HepG2 (cell line): Measurements from ENCODE around the gene MPI. TPM values are rescaled to one million over a fixed set of nuclear protein-coding genes. Genes with fewer than 3 reads are reported as not detected.
A peak's percentile ranks its signal among the peaks of the same experiment; 100 is the strongest.

Source experiments
- CCAR2 ChIP-seq: fragments of 200-400 bp; formaldehyde crosslinking; optimal IDR thresholded peaks from 2 replicates; pipeline ENCODE3; 2018; ENCODE audit warnings: low read depth, mild to moderate bottlenecking, low read length, moderate library complexity
- HNF1A ChIP-seq, 2 experiments: sonication (generic) in 1 of 2; formaldehyde crosslinking in 1 of 2; IDR thresholded peaks; 2 replicates each; pipeline versions ENCODE4 v1.4.0 to v1.6.1; 2016 to 2020; ENCODE audit warnings: borderline replicate concordance in 1 of 2, low read depth in 1 of 2, mild to moderate bottlenecking in 1 of 2, missing genetic modification reagents in 1 of 2
- HOXA7 ChIP-seq: sonication (generic); formaldehyde crosslinking; IDR thresholded peaks from 2 replicates; pipeline ENCODE4 v1.8.1; 2022; ENCODE audit warnings: mild to moderate bottlenecking, missing genetic modification reagents, moderate library complexity
- IKZF4 ChIP-seq: sonication (generic); formaldehyde crosslinking; IDR thresholded peaks from 2 replicates; pipeline ENCODE4 v1.5.1; 2020; ENCODE audit warnings: borderline replicate concordance, mild to moderate bottlenecking, low read depth, missing genetic modification reagents; ENCODE audit errors: not compliant biosample characterization
- ISL2 ChIP-seq: sonication (generic); formaldehyde crosslinking; IDR thresholded peaks from 2 replicates; pipeline ENCODE4 v1.5.0; 2020; ENCODE audit warnings: missing genetic modification reagents
- ISX ChIP-seq: sonication (generic); formaldehyde crosslinking; conservative IDR thresholded peaks from 2 replicates; pipeline ENCODE4 v1.5.0; 2020; ENCODE audit warnings: missing genetic modification reagents
- MAFK ChIP-seq, 2 experiments: IDR thresholded peaks in 1 of 2; conservative IDR thresholded peaks in 1 of 2; 2 replicates each; pipeline ENCODE4 v1.6.1; 2011; ENCODE audit warnings: improper control_type of control experiment in 2 of 2, low read length in 2 of 2
- MEF2D ChIP-seq: sonication (generic); formaldehyde crosslinking; IDR thresholded peaks from 2 replicates; pipeline ENCODE4 v1.5.1; 2020; ENCODE audit warnings: mild to moderate bottlenecking, missing genetic modification reagents
- MTERF4 ChIP-seq: sonication (generic); formaldehyde crosslinking; IDR thresholded peaks from 2 replicates; pipeline ENCODE4 v1.8.0; 2023; ENCODE audit warnings: mild to moderate bottlenecking, missing genetic modification reagents
- NFRKB ChIP-seq: fragments of 450-650 bp; IDR thresholded peaks from 2 replicates; pipeline ENCODE4 v1.6.1; 2017
- SMARCE1 ChIP-seq: fragments of 450-650 bp; IDR thresholded peaks from 2 replicates; pipeline ENCODE4 v1.6.1; 2017; ENCODE audit warnings: borderline replicate concordance
- SYNCRIP ChIP-seq: fragments of 200-400 bp; formaldehyde crosslinking; IDR thresholded peaks from 2 replicates; pipeline ENCODE4 v1.6.1; 2018; ENCODE audit warnings: mild to moderate bottlenecking, low read depth, low read length; ENCODE audit not compliant: insufficient read depth
- TBX2 ChIP-seq: sonication (generic); formaldehyde crosslinking; IDR thresholded peaks from 2 replicates; pipeline ENCODE4 v1.5.0; 2020; ENCODE audit warnings: missing genetic modification reagents, mild to moderate bottlenecking, borderline replicate concordance
- UBTF ChIP-seq: sonication (generic); formaldehyde crosslinking; IDR thresholded peaks from 2 replicates; pipeline ENCODE4 v1.4.0; 2020; ENCODE audit warnings: mild to moderate bottlenecking, missing genetic modification reagents
- ZFAT ChIP-seq: sonication (generic); formaldehyde crosslinking; conservative IDR thresholded peaks from 2 replicates; pipeline ENCODE4 v1.8.1; 2023; ENCODE audit warnings: missing genetic modification reagents, inconsistent platforms
- ZFY ChIP-seq: sonication (generic); formaldehyde crosslinking; IDR thresholded peaks from 2 replicates; pipeline ENCODE4 v1.4.0; 2020; ENCODE audit warnings: missing genetic modification reagents
- ZFYVE20 ChIP-seq: sonication (generic); formaldehyde crosslinking; IDR thresholded peaks from 2 replicates; pipeline ENCODE4 v1.8.0; 2023; ENCODE audit warnings: low read depth, mild to moderate bottlenecking, moderate library complexity, missing genetic modification reagents, borderline replicate concordance
- ZNF235 ChIP-seq: sonication (generic); formaldehyde crosslinking; IDR thresholded peaks from 2 replicates; pipeline ENCODE4 v1.8.1; 2023; ENCODE audit warnings: mild to moderate bottlenecking, missing genetic modification reagents, borderline replicate concordance
- ZNF367 ChIP-seq: sonication (generic); formaldehyde crosslinking; IDR thresholded peaks from 2 replicates; pipeline ENCODE4 v1.4.0; 2020; ENCODE audit warnings: missing genetic modification reagents, borderline replicate concordance
- ZNF75D ChIP-seq: sonication (generic); formaldehyde crosslinking; IDR thresholded peaks from 2 replicates; pipeline ENCODE4 v1.8.1; 2023; ENCODE audit warnings: missing genetic modification reagents, mild to moderate bottlenecking, borderline replicate concordance
- ZNF780A ChIP-seq: sonication (generic); formaldehyde crosslinking; IDR thresholded peaks from 2 replicates; pipeline ENCODE4 v1.8.0; 2022; ENCODE audit warnings: mild to moderate bottlenecking, missing genetic modification reagents, moderate library complexity
- ZNF83 ChIP-seq: sonication (generic); formaldehyde crosslinking; IDR thresholded peaks from 2 replicates; pipeline ENCODE4 v1.4.0; 2020; ENCODE audit warnings: missing genetic modification reagents, mild to moderate bottlenecking, borderline replicate concordance
- polyA plus RNA-seq, 8 experiments: library from polyadenylated mRNA; depleted of rRNA in 3 of 8; stranded (reverse) in 7 of 8; unstranded in 1 of 8; fragments of >200 nt; fragmentation: Illumina TruSeq in 4 of 8; extraction: Trizol in 4 of 8; gene quantifications; 2 replicates each; pipeline versions ENCODE4 v1.2.1 to v1.2.3, GENCODE V29; 2011 to 2016; ENCODE audit warnings: low read depth in 4 of 8, missing spikeins in 1 of 8, mixed read lengths in 1 of 8; ENCODE audit not compliant: insufficient read depth in 1 of 8
- total RNA-seq, 5 experiments: library from RNA; depleted of rRNA; stranded (reverse); fragments of >200 nt; fragmentation: Illumina TruSeq; extraction: Trizol; gene quantifications; 2 replicates each; pipeline ENCODE4 v1.2.3, GENCODE V29; 2016; ENCODE audit warnings: low read depth in 1 of 5

Gene MPI
- total and polyA plus RNA-seq, 2 of the 13 experiments (the other 11 are each of a cell fraction or from before 2014, with no cell fraction given) = 36.9 to 63.5 TPM

DNA sequence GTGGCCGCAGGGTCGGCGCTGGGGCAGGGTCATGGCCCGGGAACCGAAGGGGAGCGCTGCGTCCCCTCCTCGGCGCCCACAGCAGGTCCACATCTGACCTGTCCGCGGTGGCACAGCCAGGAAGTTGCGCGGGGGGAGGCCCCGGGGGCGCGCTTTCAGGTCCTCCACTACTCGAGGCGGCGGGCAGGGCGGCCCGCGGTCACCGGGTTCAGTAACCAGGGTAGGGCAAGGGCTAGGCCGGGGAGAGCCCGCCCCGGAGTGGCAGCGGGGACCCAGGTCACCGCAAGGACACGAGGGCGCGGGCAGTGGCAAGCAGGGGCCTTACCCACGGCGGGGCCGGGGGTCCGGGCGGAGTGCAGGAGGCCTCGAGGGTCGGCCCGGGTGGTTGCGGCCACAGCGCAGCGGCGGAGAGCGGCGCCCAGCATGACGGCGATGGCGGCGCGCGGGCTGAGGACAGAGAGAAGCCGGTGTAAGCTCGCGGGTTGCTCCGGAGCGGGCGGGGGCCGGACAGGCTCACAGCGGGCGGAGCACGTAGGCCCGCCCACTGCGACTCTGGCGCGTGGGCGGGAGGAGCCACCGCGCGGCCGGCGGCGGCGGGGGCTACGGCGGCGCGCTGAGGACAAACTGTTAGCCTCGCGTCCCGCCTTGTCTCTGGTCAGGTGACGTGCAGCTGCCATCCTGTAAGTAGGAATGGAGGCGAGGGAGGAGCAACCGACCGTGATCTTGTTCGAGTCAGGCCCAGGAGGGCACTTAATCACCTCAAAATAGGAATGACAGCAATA lies 47.9 kb downstream of the MPI start, which contains the start of gene COX5A (continued):
- TF ChIP-seq UBTF (CRISPR knock-in tag) (peak; percentile 99), ZNF235 (CRISPR knock-in tag) (no peak), ZFYVE20 (CRISPR knock-in tag) (no peak; the same call in 1 of the 2 replicates), CCAR2 (no peak), IKZF4 (no peak), HNF1A (IDR thresholded peaks at IDR 0.05; ENCODE audit: low read depth) (no peak), HNF1A (CRISPR knock-in tag; IDR thresholded peaks at IDR 0.05; ENCODE audit: borderline replicate concordance) (no peak), ISX (CRISPR knock-in tag) (0 out of 2 replicates have a peak, but pooled peaks have one; percentile 58), SMARCE1 (no peak), ZNF83 (CRISPR knock-in tag) (no peak), ZFY (peak; percentile 97), HOXA7 (CRISPR knock-in tag) (no peak), MEF2D (no peak), ZNF75D (CRISPR knock-in tag) (no peak), MTERF4 (CRISPR knock-in tag) (peak; percentile 84; the same call in 1 of the 2 replicates), MAFK (conservative IDR thresholded peaks at IDR 0.05 in 1 of 2, IDR thresholded peaks at IDR 0.05 in 1 of 2; ENCODE audit: low read length in 2 of 2) (no peak), TBX2 (peak; percentile 60; the same call in 1 of the 2 replicates), ZNF367 (CRISPR knock-in tag) (0 out of 2 replicates have a peak, but pooled peaks have one; percentile 44), SYNCRIP (no peak), ISL2 (peak; percentile 31; the same call in 1 of the 2 replicates), NFRKB (no peak), ZFAT (CRISPR knock-in tag) (no peak), ZNF780A (no peak; the same call in 1 of the 2 replicates)
